ENCODE measurements around the gene CEP131. TPM values are rescaled to one million over a fixed set of nuclear protein-coding genes. Genes with fewer than 3 reads are reported as not detected.

CEP131 gene
- total and polyA plus RNA-seq, 2 of the 8 experiments (the other 6 are each of a cell fraction or from before 2014, with no cell fraction given), result 5.9 to 23.2 TPM

GRCh38 chr17:81260171-81260570 lies 37.4 kb upstream of the CEP131 start:
- Histone ChIP-seq H3K4me2 (ENCODE audit: insufficient read depth in 1 of 2, low read depth in 2 of 2, low read length in 2 of 2) (no peak overlapping the region), H2BK20ac (ENCODE audit: low read length) (no peak overlapping the region), H3K9me3 (ENCODE audit: insufficient read depth in 2 of 2, low read depth in 1 of 2, low read length in 1 of 2) (no peaks in the 10 kb centered on the region), H3K23me2 (ENCODE audit: low read depth, low read length) (no peaks in the 10 kb centered on the region), H2BK12ac (ENCODE audit: low read depth, low read length) (no peak overlapping the region), H3K4me1 (replicated peaks in 1 of 4; ENCODE audit: control insufficient read depth in 3 of 4, insufficient read depth in 4 of 4, low read length in 3 of 4) (peaks cover 0 to under 1% (median 0%) of the 10 kb centered on the region in 4 experiments; a peak in 1 of 7 replicates), H3K27ac (ENCODE audit: low read depth, low read length) (no peak overlapping the region), H3K9ac (replicated peaks in 1 of 4; ENCODE audit: extremely low read depth in 1 of 4, low read depth in 3 of 4, low read length in 3 of 4) (no peak overlapping the region), H2BK120ac (replicated peaks; ENCODE audit: low read depth, low read length) (no peak overlapping the region), H4K91ac (replicated peaks; ENCODE audit: insufficient read length, low read length) (no peak overlapping the region), H2BK15ac (ENCODE audit: low read length) (no peak overlapping the region), H2AFZ (ENCODE audit: low read length) (no peak overlapping the region), H3K56ac (replicated peaks; ENCODE audit: insufficient read length, low read depth, low read length) (no peak overlapping the region), H2BK5ac (ENCODE audit: low read depth, low read length) (no peak overlapping the region; the same call in 1 of the 2 replicates), H3K23ac (ENCODE audit: insufficient read length) (no peak overlapping the region), H2AK5ac (ENCODE audit: low read depth, low read length) (no peak overlapping the region), H3K27me3 (replicated peaks in 1 of 4; ENCODE audit: control insufficient read depth in 3 of 4, extremely low read depth in 1 of 4, insufficient read depth in 3 of 4, low read length in 3 of 4) (no peaks in the 10 kb centered on the region), H3K14ac (ENCODE audit: insufficient read length) (no peak overlapping the region), H3K18ac (ENCODE audit: extremely low read depth, low read length) (no peak overlapping the region), H4K5ac (ENCODE audit: insufficient read length, low read depth, low read length) (no peak overlapping the region), H3K79me2 (ENCODE audit: control insufficient read depth in 1 of 2, insufficient read depth in 2 of 2, low read length in 2 of 2) (no peaks in the 10 kb centered on the region), H3K4ac (replicated peaks; ENCODE audit: insufficient read length, low read depth, low read length) (no peak overlapping the region), H4K20me1 (replicated peaks in 1 of 2; ENCODE audit: control insufficient read depth in 1 of 2, insufficient read depth in 2 of 2, low read length in 2 of 2) (peaks cover 0 to 9% of the 10 kb centered on the region in 2 experiments), H3K79me1 (ENCODE audit: low read depth, low read length) (no peaks in the 10 kb centered on the region), H3K36me3 (ENCODE audit: control insufficient read depth in 2 of 4, insufficient read depth in 4 of 4, low read length in 3 of 4) (peaks cover 0 to 7% (median 4%) of the 10 kb centered on the region in 4 experiments; a peak in 3 of 8 replicates), H3K4me3 (ENCODE audit: extremely low read depth in 1 of 4, insufficient read depth in 2 of 4, low read depth in 3 of 4, low read length in 4 of 4) (no peak overlapping the region), H4K8ac (ENCODE audit: extremely low read depth, insufficient read depth, low read length) (no peak overlapping the region; the same call in 1 of the 2 replicates)
- no peak for FAIRE-seq
- CTCF ChIA-PET (ENCODE audit: partially characterized antibody), result interaction anchor here (0.8 to 2.2 kb wide), 3 partner anchors 19 to 181 kb away, joined by 3 to 8 read pairs (median 3); no protein-coding TSS in a partner anchor
- no peak for DNase-seq (ENCODE audit: low read depth in 1 of 2, low spot score in 2 of 2)
- POLR2A ChIA-PET (ENCODE audit: partially characterized antibody), result interaction anchor here (0.5 kb wide), 1 partner anchor 18 kb away, joined by 3 read pairs; no protein-coding TSS in a partner anchor
- 91% methylated on average over 11 of the region's 17 CpGs; no CpG with 5 or more reads in 1 of the 2 experiments for WGBS, 2 experiments (ENCODE audit: extremely low coverage in 1 of 2, insufficient coverage in 1 of 2, insufficient read length in 1 of 2, insufficient replicate concordance in 2 of 2, low coverage in 1 of 2, low lambda C conversion rate in 2 of 2, missing lambda C conversion rate in 1 of 2)
- TF ChIP-seq EP300 (IDR thresholded peaks at IDR 0.05; ENCODE audit: borderline replicate concordance in 1 of 2, low read depth in 2 of 2, low read length in 2 of 2) (no peak), EZH2 (IDR thresholded peaks at IDR 0.05; ENCODE audit: low read depth, low read length, severe bottlenecking) (no peak), ZNF274 (IDR thresholded peaks at IDR 0.05; ENCODE audit: borderline replicate concordance, extremely low read depth, low read length) (no peak), BRCA1 (IDR thresholded peaks at IDR 0.05; ENCODE audit: low read depth, low read length) (no peak), YY1 (IDR thresholded peaks at IDR 0.05; ENCODE audit: low read depth, low read length) (no peak), HDAC2 (IDR thresholded peaks at IDR 0.05; ENCODE audit: borderline replicate concordance in 1 of 2, low read depth in 2 of 2, low read length in 2 of 2) (no peak), SAP30 (IDR thresholded peaks at IDR 0.05; ENCODE audit: insufficient read depth, insufficient replicate concordance, low read length) (no peak), CEBPB (IDR thresholded peaks at IDR 0.05; ENCODE audit: low read depth, low read length) (no peak), GABPA (IDR thresholded peaks at IDR 0.05; ENCODE audit: borderline replicate concordance, insufficient read depth, low read length) (no peak), SIX5 (IDR thresholded peaks at IDR 0.05; ENCODE audit: low read depth, low read length) (no peak), CBX8 (IDR thresholded peaks at IDR 0.05; ENCODE audit: borderline replicate concordance, low read depth, low read length) (no peak)

Measured in H1 (cell line).